ENCODE results near the gene PVRIG.
"Not testable (repeated sequence)": the region's sequence is repeated elsewhere in the genome, so short reads cannot be mapped to it uniquely, and the experiment has no call there.

The PVRIG gene

GRCh38 chr7:100267648-100268047 lies 47.9 kb downstream of the PVRIG start:
- Histone ChIP-seq H2BK15ac (ENCODE audit: low read length) (no peak overlapping the region), H3K27me3 (ENCODE audit: control insufficient read depth in 3 of 3, insufficient read depth in 3 of 3, low read depth in 1 of 3, low read length in 3 of 3) (no peaks in the 10 kb centered on the region), H2AFZ (ENCODE audit: low read length) (no peak overlapping the region), H3K4me1 (ENCODE audit: control insufficient read depth in 2 of 2, insufficient read depth in 1 of 2, low read depth in 1 of 2, low read length in 2 of 2) (peaks cover 4 to 10% of the 10 kb centered on the region in 2 donors), H2BK120ac (ENCODE audit: low read depth, low read length) (no peak overlapping the region), H3K9ac (ENCODE audit: low read depth, low read length, poor library complexity) (no peak overlapping the region), H3K4me3 (ENCODE audit: low read length in 2 of 2) (no peak overlapping the region), H3K79me1 (ENCODE audit: low read depth, low read length) (peaks cover 12% of the 10 kb centered on the region), H3K23ac (ENCODE audit: low read depth, low read length, poor library complexity) (no peak overlapping the region), H2BK5ac (ENCODE audit: low read length) (no peak overlapping the region), H3K18ac (ENCODE audit: low read length) (no peak overlapping the region), H3K4ac (ENCODE audit: low read length) (no peak overlapping the region), H3K9me3 (replicated peaks in 1 of 2; ENCODE audit: control insufficient read depth in 2 of 2, insufficient read depth in 1 of 2, low read depth in 1 of 2, low read length in 2 of 2) (no peaks in the 10 kb centered on the region), H3K27ac (replicated peaks; ENCODE audit: low read length) (no peak overlapping the region), H2AK5ac (ENCODE audit: low read depth, low read length) (no peak overlapping the region), H4K91ac (ENCODE audit: low read depth, low read length, poor library complexity) (no peak overlapping the region), H4K8ac (ENCODE audit: low read depth, low read length) (no peak overlapping the region), H3K14ac (ENCODE audit: low read length) (no peak overlapping the region), H2BK12ac (ENCODE audit: low read length) (no peak overlapping the region), H3K4me2 (ENCODE audit: insufficient read depth, low read length, poor library complexity, severe bottlenecking) (no peak overlapping the region), H3K36me3 (replicated peaks in 1 of 2; ENCODE audit: control insufficient read depth in 2 of 2, insufficient read depth in 2 of 2, low read length in 2 of 2) (peaks cover 1 to 3% of the 10 kb centered on the region in 2 donors)
- no CpG with 5 or more reads among the region's 6 CpGs for WGBS, 2 donors (ENCODE audit: extremely low coverage in 2 of 2, insufficient read length in 2 of 2, insufficient replicate concordance in 1 of 2)
- no peak for DNase-seq (ENCODE audit: low spot score)

GRCh38 chr7:100268882-100269281 lies 49.1 kb downstream of the PVRIG start:
- H2BK15ac ChIP-seq (ENCODE audit: low read length); H3K4me1 ChIP-seq (ENCODE audit: control insufficient read depth in 2 of 2, insufficient read depth in 1 of 2, low read depth in 1 of 2, low read length in 2 of 2); H3K9me3 ChIP-seq (replicated peaks in 1 of 2; ENCODE audit: control insufficient read depth in 2 of 2, insufficient read depth in 1 of 2, low read depth in 1 of 2, low read length in 2 of 2); H4K91ac ChIP-seq (ENCODE audit: low read depth, low read length, poor library complexity); DNase-seq (ENCODE audit: low spot score); H2BK12ac ChIP-seq (ENCODE audit: low read length); H2AFZ ChIP-seq (ENCODE audit: low read length); H3K4me3 ChIP-seq (ENCODE audit: low read length in 2 of 2); H3K36me3 ChIP-seq (replicated peaks in 1 of 2; ENCODE audit: control insufficient read depth in 2 of 2, insufficient read depth in 2 of 2, low read length in 2 of 2); H3K18ac ChIP-seq (ENCODE audit: low read length); H3K27ac ChIP-seq (replicated peaks; ENCODE audit: low read length); H2AK5ac ChIP-seq (ENCODE audit: low read depth, low read length); H4K8ac ChIP-seq (ENCODE audit: low read depth, low read length); H3K27me3 ChIP-seq (ENCODE audit: control insufficient read depth in 3 of 3, insufficient read depth in 3 of 3, low read depth in 1 of 3, low read length in 3 of 3); H2BK5ac ChIP-seq (ENCODE audit: low read length); H3K4ac ChIP-seq (ENCODE audit: low read length); H3K23ac ChIP-seq (ENCODE audit: low read depth, low read length, poor library complexity); H3K4me2 ChIP-seq (ENCODE audit: insufficient read depth, low read length, poor library complexity, severe bottlenecking); H2BK120ac ChIP-seq (ENCODE audit: low read depth, low read length); H3K14ac ChIP-seq (ENCODE audit: low read length); H3K9ac ChIP-seq (ENCODE audit: low read depth, low read length, poor library complexity): not testable (repeated sequence)
- WGBS, 2 donors (ENCODE audit: extremely low coverage in 2 of 2, insufficient read length in 2 of 2, insufficient replicate concordance in 1 of 2): no CpG with 5 or more reads among the region's 11 CpGs
- peaks cover 10% of the 10 kb centered on the region for H3K79me1 ChIP-seq (ENCODE audit: low read depth, low read length)

- not testable (repeated sequence) for H3K18ac ChIP-seq (ENCODE audit: low read length); H2BK120ac ChIP-seq (ENCODE audit: low read depth, low read length); H3K4ac ChIP-seq (ENCODE audit: low read length); H3K4me3 ChIP-seq (ENCODE audit: low read length in 2 of 2); H4K8ac ChIP-seq (ENCODE audit: low read depth, low read length); H3K79me1 ChIP-seq (ENCODE audit: low read depth, low read length); H3K14ac ChIP-seq (ENCODE audit: low read length); H3K4me1 ChIP-seq (ENCODE audit: control insufficient read depth in 2 of 2, insufficient read depth in 1 of 2, low read depth in 1 of 2, low read length in 2 of 2); H4K91ac ChIP-seq (ENCODE audit: low read depth, low read length, poor library complexity); H2BK15ac ChIP-seq (ENCODE audit: low read length); H2BK12ac ChIP-seq (ENCODE audit: low read length); H3K9ac ChIP-seq (ENCODE audit: low read depth, low read length, poor library complexity); H3K23ac ChIP-seq (ENCODE audit: low read depth, low read length, poor library complexity); H2BK5ac ChIP-seq (ENCODE audit: low read length); H3K9me3 ChIP-seq (replicated peaks in 1 of 2; ENCODE audit: control insufficient read depth in 2 of 2, insufficient read depth in 1 of 2, low read depth in 1 of 2, low read length in 2 of 2); H2AFZ ChIP-seq (ENCODE audit: low read length); H3K27me3 ChIP-seq (ENCODE audit: control insufficient read depth in 3 of 3, insufficient read depth in 3 of 3, low read depth in 1 of 3, low read length in 3 of 3); DNase-seq (ENCODE audit: low spot score); H3K4me2 ChIP-seq (ENCODE audit: insufficient read depth, low read length, poor library complexity, severe bottlenecking); H3K36me3 ChIP-seq (replicated peaks in 1 of 2; ENCODE audit: control insufficient read depth in 2 of 2, insufficient read depth in 2 of 2, low read length in 2 of 2); H3K27ac ChIP-seq (replicated peaks; ENCODE audit: low read length); H2AK5ac ChIP-seq (ENCODE audit: low read depth, low read length)
- WGBS, 2 donors (ENCODE audit: extremely low coverage in 2 of 2, insufficient read length in 2 of 2, insufficient replicate concordance in 1 of 2): no CpG with 5 or more reads among the region's 14 CpGs
These were observed 49.7 kb downstream of the PVRIG start for GRCh38 chr7:100269306-100270045.

- not testable (repeated sequence) for H4K91ac ChIP-seq (ENCODE audit: low read depth, low read length, poor library complexity); H3K4me1 ChIP-seq (ENCODE audit: control insufficient read depth in 2 of 2, insufficient read depth in 1 of 2, low read depth in 1 of 2, low read length in 2 of 2); H3K36me3 ChIP-seq (replicated peaks in 1 of 2; ENCODE audit: control insufficient read depth in 2 of 2, insufficient read depth in 2 of 2, low read length in 2 of 2); H3K9ac ChIP-seq (ENCODE audit: low read depth, low read length, poor library complexity); H3K9me3 ChIP-seq (replicated peaks in 1 of 2; ENCODE audit: control insufficient read depth in 2 of 2, insufficient read depth in 1 of 2, low read depth in 1 of 2, low read length in 2 of 2); H4K8ac ChIP-seq (ENCODE audit: low read depth, low read length); H3K27ac ChIP-seq (replicated peaks; ENCODE audit: low read length); H3K79me1 ChIP-seq (ENCODE audit: low read depth, low read length); H3K4ac ChIP-seq (ENCODE audit: low read length); H3K23ac ChIP-seq (ENCODE audit: low read depth, low read length, poor library complexity); H2BK120ac ChIP-seq (ENCODE audit: low read depth, low read length); H2AK5ac ChIP-seq (ENCODE audit: low read depth, low read length); H2BK12ac ChIP-seq (ENCODE audit: low read length); DNase-seq (ENCODE audit: low spot score); H3K27me3 ChIP-seq (ENCODE audit: control insufficient read depth in 3 of 3, insufficient read depth in 3 of 3, low read depth in 1 of 3, low read length in 3 of 3); H2BK15ac ChIP-seq (ENCODE audit: low read length); H3K18ac ChIP-seq (ENCODE audit: low read length); H3K14ac ChIP-seq (ENCODE audit: low read length); H2BK5ac ChIP-seq (ENCODE audit: low read length); H2AFZ ChIP-seq (ENCODE audit: low read length)
- H3K4me2 ChIP-seq (ENCODE audit: insufficient read depth, low read length, poor library complexity, severe bottlenecking): peak overlapping the region; percentile 65
- H3K4me3 ChIP-seq (ENCODE audit: low read length in 2 of 2): peak overlapping the region; percentile 73 to 82
- no CpG with 5 or more reads among the region's 23 CpGs for WGBS, 2 donors (ENCODE audit: extremely low coverage in 2 of 2, insufficient read length in 2 of 2, insufficient replicate concordance in 1 of 2)
These were observed 50.5 kb downstream of the PVRIG start for GRCh38 chr7:100270046-100270918.
